Activated CD4-positive, alpha-beta T cell treated with anti-CD3 and anti-CD28 coated beads, Interleukin-2, amount 10 ng/mL, durations not matched to agents 24 days and 14 days (primary cell): ENCODE data around the gene LAPTM4A. TPM values are rescaled to one million over a fixed set of nuclear protein-coding genes. Genes with fewer than 3 reads are reported as not detected.

Experiments
- DNase-seq: peaks from one replicate; pipeline ENCODE4 v3.0.0; 2022
- H3K27ac Mint-ChIP-seq: one replicate; pipeline ENCODE4 v1.8.0; 2022; ENCODE audit warnings: mild to moderate bottlenecking, mixed read lengths
- H3K27me3 Mint-ChIP-seq: one replicate; pipeline ENCODE4 v1.8.0; 2022; ENCODE audit warnings: mixed read lengths
- H3K36me3 Mint-ChIP-seq: one replicate; pipeline ENCODE4 v1.8.0; 2022; ENCODE audit warnings: low read depth, mild to moderate bottlenecking, mixed read lengths
- H3K4me1 Mint-ChIP-seq: one replicate; pipeline ENCODE4 v1.8.0; 2021; ENCODE audit warnings: mixed read lengths
- H3K4me3 Mint-ChIP-seq: one replicate; pipeline ENCODE4 v1.8.0; 2022; ENCODE audit warnings: mild to moderate bottlenecking, moderate library complexity, mixed read lengths
- H3K9me3 Mint-ChIP-seq: one replicate; pipeline ENCODE4 v1.8.0; 2021; ENCODE audit warnings: mixed read lengths
- intact Hi-C: fragments of 100-400 bp; cut with micrococcal nuclease; formaldehyde crosslinking; loops from one replicate; pipeline ENCODE4 v1.15.1; 2023
- total RNA-seq: library from RNA; stranded (reverse); gene quantifications from 2 replicates; pipeline ENCODE4 v1.2.3, GENCODE V29; 2022

LAPTM4A gene
- total RNA-seq, 1 donor from 2014 or later = 25.3 TPM

DNA sequence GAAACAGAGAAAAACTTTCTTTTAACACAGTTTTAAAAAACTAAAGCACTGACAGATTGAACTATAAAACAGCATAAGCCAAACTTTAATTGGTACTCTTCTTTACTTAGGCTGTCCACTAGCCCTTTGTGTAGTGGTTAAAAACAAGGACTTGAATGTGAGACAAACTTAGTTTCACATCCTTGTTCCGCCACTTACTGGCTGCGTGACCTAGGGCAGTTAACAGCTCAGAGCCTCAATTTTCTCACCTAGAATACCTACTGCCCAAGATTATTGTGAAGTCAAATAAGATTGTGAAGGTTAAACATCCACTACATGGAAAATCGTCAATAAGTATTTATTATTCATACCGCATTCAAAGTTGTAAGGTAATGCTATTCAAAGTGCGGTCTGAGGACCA is 63.5 kb downstream of the LAPTM4A start:
- peaks cover 15% of the 10 kb centered on the region for H3K4me1 Mint-ChIP-seq
- H3K27me3 Mint-ChIP-seq = peaks cover 13% of the 10 kb centered on the region
- intact Hi-C loops = no loop called here
- no peak overlapping the region for H3K4me3 Mint-ChIP-seq
- no peak for DNase-seq
- peaks cover 4% of the 10 kb centered on the region for H3K36me3 Mint-ChIP-seq
- no peak overlapping the region for H3K27ac Mint-ChIP-seq
- H3K9me3 Mint-ChIP-seq = peaks cover 8% of the 10 kb centered on the region

Other genes with a start within 250 kb of the LAPTM4A start
- 10.5 and 11.0 TPM in 2 replicates for gene TTC32, start 149.6 kb downstream of the LAPTM4A start, total RNA-seq
- 8.1 and 9.0 TPM in 2 replicates for gene WDR35, start 61.5 kb downstream of the LAPTM4A start, total RNA-seq
- gene MATN3, start 39.0 kb downstream of the LAPTM4A start, total RNA-seq = not detected in 2 replicates
- 0.63 and 1.1 TPM in 2 replicates for gene SDC1, start 173.5 kb upstream of the LAPTM4A start, total RNA-seq